KMS-11 (cell line): ENCODE results near the gene SPINK8.

Experiments used
- H2AFZ ChIP-seq: fragments of 200-600 bp; sonication (generic); 2 replicates; pipeline ENCODE4 v1.6.1; 2016; ENCODE audit warnings: antibody characterized with exemption, mixed run types, low read depth
- H3K27ac ChIP-seq: fragments of 200-600 bp; sonication (generic); 2 replicates; pipeline ENCODE4 v1.6.1; 2016; ENCODE audit warnings: mild to moderate bottlenecking, mixed run types
- H3K27me3 ChIP-seq: fragments of 200-600 bp; sonication (generic); 2 replicates; pipeline ENCODE4 v1.6.1; 2017; ENCODE audit warnings: mild to moderate bottlenecking, low read depth, mixed run types, moderate library complexity; ENCODE audit not compliant: insufficient read depth
- H3K36me3 ChIP-seq: fragments of 200-600 bp; sonication (generic); 2 replicates; pipeline ENCODE4 v1.6.1; 2017; ENCODE audit warnings: mild to moderate bottlenecking, mixed run types; ENCODE audit not compliant: insufficient read depth
- H3K4me1 ChIP-seq: fragments of 200-600 bp; sonication (generic); 2 replicates; pipeline ENCODE4 v1.6.1; 2016; ENCODE audit warnings: mild to moderate bottlenecking, low read depth, mixed run types; ENCODE audit not compliant: poor library complexity, severe bottlenecking
- H3K4me2 ChIP-seq: fragments of 200-600 bp; sonication (generic); 2 replicates; pipeline ENCODE4 v1.7.0; 2016; ENCODE audit warnings: mild to moderate bottlenecking, mixed run types
- H3K4me3 ChIP-seq: fragments of 200-600 bp; sonication (generic); IDR thresholded peaks from 2 replicates; pipeline ENCODE4 v1.6.1; 2017; ENCODE audit warnings: low read depth, low read length, mixed read lengths; ENCODE audit not compliant: insufficient read depth
- H3K79me2 ChIP-seq: fragments of 200-600 bp; sonication (generic); 2 replicates; pipeline ENCODE4 v1.6.1; 2016; ENCODE audit warnings: low read depth, mixed run types; ENCODE audit not compliant: insufficient read depth
- H3K9ac ChIP-seq: fragments of 200-600 bp; sonication (generic); 2 replicates; pipeline ENCODE4 v1.6.1; 2016; ENCODE audit warnings: mild to moderate bottlenecking, mixed run types
- H4K20me1 ChIP-seq: fragments of 200-600 bp; sonication (generic); 2 replicates; pipeline ENCODE4 v1.6.1; 2016; ENCODE audit warnings: mild to moderate bottlenecking, mixed run types; ENCODE audit not compliant: insufficient read depth
- TF ChIP-seq, protein P1 (sequence below): fragments of 200-600 bp; sonication (generic); conservative IDR thresholded peaks from 2 replicates; pipeline ENCODE4 v1.6.1; 2017; ENCODE audit warnings: low read depth, mild to moderate bottlenecking, antibody characterized with exemption, low read length, moderate library complexity, mixed read lengths

SPINK8 gene

DNA sequence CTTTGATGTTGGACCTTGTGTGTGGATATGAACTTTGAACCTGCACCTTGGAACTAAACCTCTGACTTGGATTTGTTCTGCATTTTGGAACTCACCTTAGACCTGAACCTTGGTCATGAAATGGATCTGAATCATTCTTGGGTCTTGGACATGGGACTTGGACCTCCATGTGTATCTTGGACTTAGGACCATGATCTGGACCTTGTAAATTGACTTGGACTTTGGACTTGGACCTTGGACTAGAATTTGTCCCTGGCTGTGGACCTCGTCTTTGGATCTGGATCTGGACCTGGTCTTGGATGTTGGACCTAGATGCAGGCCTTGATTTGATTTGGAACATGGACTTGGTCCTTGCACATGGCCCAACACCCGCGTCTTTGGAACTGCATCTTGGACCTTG lies 47.2 kb downstream of the SPINK8 start:
- no peak overlapping the region for H2AFZ ChIP-seq
- no peaks in the 10 kb centered on the region for H3K79me2 ChIP-seq
- TF ChIP-seq, protein P1, sequence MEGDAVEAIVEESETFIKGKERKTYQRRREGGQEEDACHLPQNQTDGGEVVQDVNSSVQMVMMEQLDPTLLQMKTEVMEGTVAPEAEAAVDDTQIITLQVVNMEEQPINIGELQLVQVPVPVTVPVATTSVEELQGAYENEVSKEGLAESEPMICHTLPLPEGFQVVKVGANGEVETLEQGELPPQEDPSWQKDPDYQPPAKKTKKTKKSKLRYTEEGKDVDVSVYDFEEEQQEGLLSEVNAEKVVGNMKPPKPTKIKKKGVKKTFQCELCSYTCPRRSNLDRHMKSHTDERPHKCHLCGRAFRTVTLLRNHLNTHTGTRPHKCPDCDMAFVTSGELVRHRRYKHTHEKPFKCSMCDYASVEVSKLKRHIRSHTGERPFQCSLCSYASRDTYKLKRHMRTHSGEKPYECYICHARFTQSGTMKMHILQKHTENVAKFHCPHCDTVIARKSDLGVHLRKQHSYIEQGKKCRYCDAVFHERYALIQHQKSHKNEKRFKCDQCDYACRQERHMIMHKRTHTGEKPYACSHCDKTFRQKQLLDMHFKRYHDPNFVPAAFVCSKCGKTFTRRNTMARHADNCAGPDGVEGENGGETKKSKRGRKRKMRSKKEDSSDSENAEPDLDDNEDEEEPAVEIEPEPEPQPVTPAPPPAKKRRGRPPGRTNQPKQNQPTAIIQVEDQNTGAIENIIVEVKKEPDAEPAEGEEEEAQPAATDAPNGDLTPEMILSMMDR: no peak
- no peak overlapping the region for H3K4me2 ChIP-seq
- H3K27ac ChIP-seq: no peak overlapping the region
- no peaks in the 10 kb centered on the region for H3K36me3 ChIP-seq
- H3K9ac ChIP-seq: no peak overlapping the region
- H4K20me1 ChIP-seq: no peaks in the 10 kb centered on the region
- no peaks in the 10 kb centered on the region for H3K4me1 ChIP-seq
- H3K4me3 ChIP-seq: no peak overlapping the region
- no peaks in the 10 kb centered on the region for H3K27me3 ChIP-seq

DNA sequence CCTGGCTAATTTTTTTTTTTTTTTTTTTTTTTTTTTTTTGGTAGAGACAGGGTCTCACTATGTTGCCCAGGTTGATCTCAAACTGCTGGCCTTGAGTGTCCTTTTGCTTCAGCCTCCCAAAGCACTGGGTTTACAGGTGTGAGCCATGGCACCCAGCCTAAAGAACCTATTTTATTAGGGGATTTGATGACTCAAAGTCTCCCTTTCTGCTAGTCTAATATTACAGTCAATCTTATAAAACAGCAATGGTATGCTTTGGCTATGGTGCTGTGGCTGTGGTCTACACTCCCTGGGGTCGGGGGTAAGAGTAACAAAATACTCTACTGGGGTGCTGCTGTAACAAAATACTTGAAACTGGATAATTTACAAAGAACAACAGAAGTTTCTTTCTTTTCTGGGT lies 47.8 kb downstream of the SPINK8 start:
- no peak overlapping the region for H3K4me3 ChIP-seq
- TF ChIP-seq, protein P1: no peak

DNA sequence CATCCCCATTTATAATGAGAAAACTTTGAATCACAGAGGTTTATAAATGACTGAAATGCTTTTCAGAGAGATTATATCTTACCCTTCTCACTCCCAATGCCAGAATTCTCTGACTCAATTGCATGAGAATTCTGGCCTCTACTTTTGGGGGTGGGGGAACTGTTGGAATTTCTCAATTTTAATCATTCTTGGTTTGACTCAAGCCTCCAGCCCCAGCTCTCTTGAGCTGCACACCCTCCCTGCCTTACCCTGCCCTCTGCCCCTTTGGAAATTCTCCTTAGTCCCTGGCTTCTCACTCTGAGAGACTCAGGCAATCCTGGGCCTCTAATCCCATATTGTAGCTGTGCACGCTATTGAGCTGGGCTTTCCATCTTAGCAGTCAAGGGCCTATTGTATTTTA lies 48.3 kb downstream of the SPINK8 start:
- no peak overlapping the region for H3K4me3 ChIP-seq
- H3K9ac ChIP-seq: no peak overlapping the region
- no peaks in the 10 kb centered on the region for H3K4me1 ChIP-seq
- no peaks in the 10 kb centered on the region for H3K79me2 ChIP-seq
- TF ChIP-seq, protein P1: no peak
- no peaks in the 10 kb centered on the region for H4K20me1 ChIP-seq
- H3K27me3 ChIP-seq: no peaks in the 10 kb centered on the region
- no peak overlapping the region for H3K27ac ChIP-seq
- no peak overlapping the region for H3K4me2 ChIP-seq
- no peaks in the 10 kb centered on the region for H3K36me3 ChIP-seq
- H2AFZ ChIP-seq: no peak overlapping the region

More for the DNA sequence above, 47.8 kb downstream of the SPINK8 start:
- H3K4me1 ChIP-seq: no peaks in the 10 kb centered on the region
- no peak overlapping the region for H3K27ac ChIP-seq
- H3K27me3 ChIP-seq: no peaks in the 10 kb centered on the region
- H3K36me3 ChIP-seq: no peaks in the 10 kb centered on the region
- no peak overlapping the region for H3K9ac ChIP-seq
- no peak overlapping the region for H2AFZ ChIP-seq
- H3K79me2 ChIP-seq: no peaks in the 10 kb centered on the region
- no peak overlapping the region for H3K4me2 ChIP-seq
- H4K20me1 ChIP-seq: no peaks in the 10 kb centered on the region

DNA sequence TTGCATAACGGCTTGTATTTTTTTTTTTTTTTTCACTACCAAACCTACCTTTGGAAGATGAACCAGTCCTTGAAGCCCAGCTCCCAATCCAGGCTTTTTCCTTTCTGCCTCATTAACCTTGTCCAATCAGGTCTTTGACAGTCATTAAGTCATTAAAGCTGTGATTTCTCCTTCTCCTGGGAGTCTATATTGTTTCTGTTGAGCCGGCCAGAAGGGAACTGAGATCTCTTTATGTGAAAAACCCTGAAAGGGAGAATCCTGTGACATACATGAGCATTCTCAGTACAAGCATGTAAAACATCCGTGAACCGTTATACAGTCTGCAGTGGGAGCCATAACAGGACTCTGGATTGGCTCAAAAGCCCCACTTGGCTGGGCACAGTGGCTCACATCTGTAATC lies 52.6 kb downstream of the SPINK8 start:
- Histone ChIP-seq H4K20me1 (no peaks in the 10 kb centered on the region), H3K27ac (no peak overlapping the region), H3K4me1 (no peaks in the 10 kb centered on the region), H3K4me2 (no peak overlapping the region), H3K36me3 (no peaks in the 10 kb centered on the region), H3K27me3 (no peaks in the 10 kb centered on the region), H3K4me3 (no peak overlapping the region), H2AFZ (no peak overlapping the region), H3K79me2 (no peaks in the 10 kb centered on the region), H3K9ac (no peak overlapping the region)
- TF ChIP-seq, protein P1: no peak
